ENCODE results near the gene KLHL42. TPM values are rescaled to one million over a fixed set of nuclear protein-coding genes. Genes with fewer than 3 reads are reported as not detected.

Gene KLHL42
- total RNA-seq, 1 donor from 2014 or later: 31.9 TPM

DNA sequence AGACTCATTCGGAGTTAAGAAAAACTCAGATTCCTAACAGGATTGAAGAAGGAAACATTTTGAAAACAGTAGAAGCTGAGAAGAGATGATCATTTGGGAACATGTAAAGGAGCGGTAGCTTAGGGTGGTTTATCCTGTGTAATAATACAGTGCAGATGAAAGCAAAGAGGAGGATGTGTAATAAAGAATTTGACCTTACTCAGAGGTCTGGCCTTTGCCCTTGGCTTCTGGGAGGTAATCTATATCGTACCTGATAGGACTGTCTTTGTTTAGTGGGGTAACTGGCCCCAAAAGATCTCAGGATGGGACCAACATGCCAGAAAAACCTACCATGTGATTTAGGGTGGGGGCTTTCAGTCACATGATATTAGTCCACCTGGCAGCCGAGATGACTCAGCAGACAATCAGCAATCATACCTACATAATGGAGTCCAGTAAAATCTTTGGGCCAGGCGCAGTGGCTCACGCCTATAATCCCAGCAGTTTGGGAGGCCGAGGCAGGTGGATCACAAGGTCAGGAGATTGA is 23.3 kb upstream of the KLHL42 start:
- no peaks in the 10 kb centered on the region for H3K27me3 Mint-ChIP-seq (ENCODE audit: low read depth)
- DNase-seq (ENCODE audit: low spot score): no peak
- no peaks in the 10 kb centered on the region for H3K9me3 Mint-ChIP-seq (ENCODE audit: low read depth)
- no peaks in the 10 kb centered on the region for H3K4me1 Mint-ChIP-seq (ENCODE audit: low read depth)
- TF ChIP-seq, protein P1, sequence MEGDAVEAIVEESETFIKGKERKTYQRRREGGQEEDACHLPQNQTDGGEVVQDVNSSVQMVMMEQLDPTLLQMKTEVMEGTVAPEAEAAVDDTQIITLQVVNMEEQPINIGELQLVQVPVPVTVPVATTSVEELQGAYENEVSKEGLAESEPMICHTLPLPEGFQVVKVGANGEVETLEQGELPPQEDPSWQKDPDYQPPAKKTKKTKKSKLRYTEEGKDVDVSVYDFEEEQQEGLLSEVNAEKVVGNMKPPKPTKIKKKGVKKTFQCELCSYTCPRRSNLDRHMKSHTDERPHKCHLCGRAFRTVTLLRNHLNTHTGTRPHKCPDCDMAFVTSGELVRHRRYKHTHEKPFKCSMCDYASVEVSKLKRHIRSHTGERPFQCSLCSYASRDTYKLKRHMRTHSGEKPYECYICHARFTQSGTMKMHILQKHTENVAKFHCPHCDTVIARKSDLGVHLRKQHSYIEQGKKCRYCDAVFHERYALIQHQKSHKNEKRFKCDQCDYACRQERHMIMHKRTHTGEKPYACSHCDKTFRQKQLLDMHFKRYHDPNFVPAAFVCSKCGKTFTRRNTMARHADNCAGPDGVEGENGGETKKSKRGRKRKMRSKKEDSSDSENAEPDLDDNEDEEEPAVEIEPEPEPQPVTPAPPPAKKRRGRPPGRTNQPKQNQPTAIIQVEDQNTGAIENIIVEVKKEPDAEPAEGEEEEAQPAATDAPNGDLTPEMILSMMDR (IDR thresholded peaks at IDR 0.05): no peak
- no peak overlapping the region for H3K27ac Mint-ChIP-seq (ENCODE audit: unreplicated experiment)
- no peak overlapping the region for H3K4me3 Mint-ChIP-seq (ENCODE audit: unreplicated experiment)
- H3K36me3 Mint-ChIP-seq (ENCODE audit: low read depth): peaks cover 16% of the 10 kb centered on the region

DNA sequence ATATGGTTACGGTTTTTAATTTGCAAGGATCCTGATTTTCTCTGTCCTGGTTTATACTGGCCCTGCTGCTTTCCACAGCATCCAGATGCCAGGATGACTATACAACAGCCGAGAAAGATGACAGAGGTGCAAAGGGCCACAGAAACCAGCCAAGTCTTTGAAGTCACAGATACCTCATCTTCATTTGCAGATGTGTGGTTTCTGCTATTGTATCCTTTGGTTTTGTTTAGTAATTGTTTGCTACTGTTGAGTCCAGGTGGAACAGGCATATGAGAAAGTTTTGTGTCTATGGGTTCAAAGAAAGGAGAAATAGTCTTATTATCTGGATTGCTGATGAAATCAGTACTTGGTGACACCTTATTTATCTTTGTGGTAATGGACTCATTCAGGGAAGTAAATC is 17.3 kb upstream of the KLHL42 start:
- Mint-ChIP-seq H3K27me3 (ENCODE audit: low read depth) (no peaks in the 10 kb centered on the region), H3K4me1 (ENCODE audit: low read depth) (no peaks in the 10 kb centered on the region), H3K36me3 (ENCODE audit: low read depth) (no peaks in the 10 kb centered on the region), H3K27ac (ENCODE audit: unreplicated experiment) (no peak overlapping the region), H3K4me3 (ENCODE audit: unreplicated experiment) (no peak overlapping the region), H3K9me3 (ENCODE audit: low read depth) (no peaks in the 10 kb centered on the region)
- TF ChIP-seq, protein P1 (IDR thresholded peaks at IDR 0.05): no peak
- no peak for DNase-seq (ENCODE audit: low spot score)

DNA sequence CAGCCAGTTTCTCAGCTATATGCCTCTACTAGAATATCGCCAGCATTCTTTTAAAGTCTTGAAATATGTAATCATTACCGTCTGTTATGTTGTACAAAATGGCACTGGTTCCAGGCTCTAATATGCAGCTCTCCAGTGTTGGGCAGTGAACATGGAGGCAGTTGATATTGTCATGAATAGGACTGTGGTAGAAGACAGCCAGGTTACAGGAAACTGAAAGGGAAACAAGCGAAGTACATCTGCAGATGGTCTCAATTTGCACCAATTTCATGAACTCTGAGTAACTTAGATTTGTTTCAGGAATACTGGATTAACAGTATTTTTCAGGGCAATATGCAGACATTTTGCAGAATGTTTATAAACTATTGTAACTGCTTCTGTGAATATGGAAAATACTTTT is 13.4 kb upstream of the KLHL42 start:
- DNase-seq (ENCODE audit: low spot score): no peak
- Mint-ChIP-seq H3K27me3 (ENCODE audit: low read depth) (no peaks in the 10 kb centered on the region), H3K27ac (ENCODE audit: unreplicated experiment) (no peak overlapping the region), H3K4me1 (ENCODE audit: low read depth) (peaks cover 7% of the 10 kb centered on the region), H3K9me3 (ENCODE audit: low read depth) (no peaks in the 10 kb centered on the region), H3K4me3 (ENCODE audit: unreplicated experiment) (no peak overlapping the region), H3K36me3 (ENCODE audit: low read depth) (no peaks in the 10 kb centered on the region)
- TF ChIP-seq, protein P1 (IDR thresholded peaks at IDR 0.05): no peak

DNA sequence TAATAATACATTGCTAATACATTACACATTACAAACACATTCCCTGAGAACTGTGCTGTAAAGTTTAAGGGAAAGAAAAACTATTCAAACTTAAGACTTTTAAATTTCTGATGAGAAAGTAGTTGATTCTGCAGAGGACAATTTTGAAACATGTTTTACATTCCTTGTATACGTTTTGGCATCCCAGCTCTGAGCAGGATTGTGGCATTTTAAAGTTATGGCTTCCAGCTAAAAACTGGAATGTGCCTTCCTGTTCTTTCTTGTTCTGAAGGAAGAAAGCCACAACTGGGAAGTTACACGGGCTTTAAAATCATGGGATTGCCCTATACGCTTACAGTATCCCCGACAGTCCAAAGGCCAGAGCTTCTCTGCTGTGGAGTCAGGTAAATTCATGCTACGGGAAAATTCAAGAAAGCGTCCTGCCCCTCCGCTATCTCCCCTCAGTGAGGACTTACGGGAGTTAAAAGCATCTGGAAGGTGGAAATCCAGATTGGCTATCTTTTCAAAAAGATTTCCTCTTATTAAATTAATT is 10.8 kb upstream of the KLHL42 start:
- Mint-ChIP-seq H3K27ac (ENCODE audit: unreplicated experiment) (no peak overlapping the region), H3K9me3 (ENCODE audit: low read depth) (no peaks in the 10 kb centered on the region), H3K4me3 (ENCODE audit: unreplicated experiment) (no peak overlapping the region), H3K36me3 (ENCODE audit: low read depth) (no peaks in the 10 kb centered on the region), H3K4me1 (ENCODE audit: low read depth) (peaks cover 7% of the 10 kb centered on the region), H3K27me3 (ENCODE audit: low read depth) (no peaks in the 10 kb centered on the region)
- TF ChIP-seq, protein P1 (IDR thresholded peaks at IDR 0.05): no peak
- no peak for DNase-seq (ENCODE audit: low spot score)

DNA sequence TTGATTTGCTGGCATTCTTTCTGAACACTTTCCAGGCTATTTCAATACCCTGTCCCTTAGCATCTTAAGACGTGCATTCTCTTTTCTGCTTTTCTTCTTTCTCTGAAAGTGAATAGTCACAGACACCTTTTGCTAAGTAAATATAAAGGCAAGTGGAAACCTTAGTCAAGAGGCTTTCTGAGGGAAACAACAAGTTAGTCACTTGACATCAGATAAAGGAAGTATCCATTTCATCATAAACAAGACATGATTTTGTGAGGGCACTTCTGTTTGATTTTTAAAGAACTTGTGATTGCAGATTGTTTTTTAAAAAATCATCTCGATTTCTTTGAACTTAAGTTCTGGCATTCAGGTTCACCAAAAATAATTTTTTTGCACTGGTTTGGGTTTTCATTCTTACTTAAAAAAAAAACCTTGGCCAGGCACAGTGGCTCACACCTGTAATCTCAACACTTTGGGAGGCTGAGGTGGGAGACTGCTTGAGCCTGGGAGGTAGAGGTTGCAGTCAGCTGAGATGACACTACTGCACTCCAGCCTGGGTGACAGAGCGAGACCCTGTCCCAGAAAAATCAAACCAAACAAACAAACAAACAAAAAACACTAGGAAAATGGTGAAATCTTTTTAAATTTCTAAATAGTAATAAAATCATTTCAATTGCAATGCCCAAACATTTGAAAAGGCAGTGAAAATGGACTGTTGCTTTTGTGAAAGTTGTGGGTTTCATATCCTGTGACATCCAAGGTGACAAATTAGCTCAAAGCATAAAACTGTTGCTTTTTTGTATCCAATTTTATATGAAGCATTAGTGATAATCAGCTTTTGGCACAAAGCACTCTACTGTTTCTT is 8.3 kb upstream of the KLHL42 start:
- H3K27ac Mint-ChIP-seq (ENCODE audit: unreplicated experiment): no peak overlapping the region
- no peaks in the 10 kb centered on the region for H3K9me3 Mint-ChIP-seq (ENCODE audit: low read depth)
- TF ChIP-seq, protein P1 (IDR thresholded peaks at IDR 0.05): no peak
- no peaks in the 10 kb centered on the region for H3K36me3 Mint-ChIP-seq (ENCODE audit: low read depth)
- H3K4me1 Mint-ChIP-seq (ENCODE audit: low read depth): peaks cover 7% of the 10 kb centered on the region
- no peak overlapping the region for H3K4me3 Mint-ChIP-seq (ENCODE audit: unreplicated experiment)
- no peaks in the 10 kb centered on the region for H3K27me3 Mint-ChIP-seq (ENCODE audit: low read depth)
- DNase-seq (ENCODE audit: low spot score): no peak

Data from chondrocyte (in vitro differentiated cells).